Esophagus squamous epithelium (tissue), 5 donors: ENCODE results near the gene ANP32D. TPM values are rescaled to one million over a fixed set of nuclear protein-coding genes. Genes with fewer than 3 reads are reported as not detected.
A peak's percentile ranks its signal among the peaks of the same experiment; 100 is the strongest.
"Not testable (repeated sequence)": the region's sequence is repeated elsewhere in the genome, so short reads cannot be mapped to it uniquely, and the experiment has no call there.

Experiments
- DNase-seq: peaks from one replicate; lab custom pipeline; 2025; lab: John Stamatoyannopoulos, UW
- H3K27ac ChIP-seq, 4 donors: fragments of 200-600 bp; sonication (generic); one replicate each; pipeline ENCODE4 v1.5.1; 2016 to 2019; ENCODE audit warnings: mild to moderate bottlenecking in 1 of 4
- H3K27me3 ChIP-seq, 4 donors: fragments of 200-600 bp; sonication (generic); 1 replicate in 3 of 4; 2 replicates in 1 of 4; pipeline versions ENCODE4 v1.5.1 to v1.6.0; 2017 to 2021; ENCODE audit warnings: antibody characterized with exemption in 1 of 4
- H3K36me3 ChIP-seq, 3 donors: fragments of 200-600 bp; sonication (generic); one replicate each; pipeline ENCODE4 v1.5.1; 2016 to 2019
- H3K4me1 ChIP-seq, 3 donors: fragments of 200-600 bp; sonication (generic); one replicate each; pipeline ENCODE4 v1.5.1; 2017 to 2019
- H3K4me3 ChIP-seq, 4 donors: fragments of 200-600 bp; sonication (generic); 1 replicate in 3 of 4; 2 replicates in 1 of 4; pipeline ENCODE4 v1.5.1; 2016 to 2019; ENCODE audit warnings: mild to moderate bottlenecking in 2 of 4, moderate library complexity in 1 of 4
- H3K9me3 ChIP-seq, 3 donors: fragments of 200-600 bp; sonication (generic); one replicate each; pipeline ENCODE4 v1.5.1; 2016 to 2019
- POLR2A ChIP-seq, 4 donors: fragments of 450-650 bp; IDR thresholded peaks; one replicate each; pipeline ENCODE4 v1.6.1; 2017; ENCODE audit warnings: antibody characterized with exemption in 4 of 4, mild to moderate bottlenecking in 4 of 4, moderate library complexity in 3 of 4
- WGBS, 2 donors: methylation state at CpG; one replicate each; pipeline ENCODE4 v1.1.5; 2018; 5-methylcytosine and 5-hydroxymethylcytosine counted together
- intact Hi-C: fragments of 100-400 bp; cut with DNase I; formaldehyde crosslinking; loops from one replicate; pipeline ENCODE4 v1.15.0; 2022
- total RNA-seq, 4 donors: library from RNA; depleted of rRNA; stranded (reverse); fragments of >200 nt; gene quantifications; one replicate each; pipeline ENCODE4 v1.1.0, GENCODE V29; 2016
- TF ChIP-seq, protein P1 (sequence below), 6 experiments: fragments of 450-650 bp in 4 of 6; fragments of 200-600 bp in 2 of 6; sonication (generic) in 2 of 6; IDR thresholded peaks; one replicate each; pipeline ENCODE4 v1.5.1; 2016 to 2019; ENCODE audit warnings: antibody characterized with exemption in 6 of 6, mild to moderate bottlenecking in 4 of 6, moderate library complexity in 4 of 6
- donor health status: DM: yes; HTN: yes; CAD: no.

Gene ANP32D
- total RNA-seq, 4 donors from 2014 or later, result not detected

DNA sequence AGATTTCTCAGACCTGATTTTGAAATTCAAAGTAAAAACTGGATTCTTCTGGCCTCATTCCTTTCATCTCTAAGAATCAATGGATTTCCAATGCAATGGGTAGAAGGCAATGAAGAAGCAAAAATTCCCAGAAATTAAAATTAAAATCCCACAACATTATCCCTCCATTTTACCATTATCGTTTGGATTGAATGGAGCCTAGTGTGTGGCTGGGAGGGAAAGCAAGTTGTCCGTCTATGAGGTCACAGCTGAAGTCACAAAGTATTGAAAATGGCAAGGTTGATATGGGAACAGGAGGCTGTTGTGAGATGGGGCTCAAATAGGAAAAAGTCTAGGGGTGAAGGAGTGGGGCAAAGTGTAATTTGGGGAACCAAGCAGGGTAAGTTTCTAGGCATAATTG lies 9.8 kb downstream of the ANP32D start, which contains the start of gene C12orf54:
Gene C12orf54, plus strand, starts transcription at position 301 of the 400 bp plus-strand sequence. CDS start 799 bp downstream, outside the sequence.
- intact Hi-C loops, result no loop called here

DNA sequence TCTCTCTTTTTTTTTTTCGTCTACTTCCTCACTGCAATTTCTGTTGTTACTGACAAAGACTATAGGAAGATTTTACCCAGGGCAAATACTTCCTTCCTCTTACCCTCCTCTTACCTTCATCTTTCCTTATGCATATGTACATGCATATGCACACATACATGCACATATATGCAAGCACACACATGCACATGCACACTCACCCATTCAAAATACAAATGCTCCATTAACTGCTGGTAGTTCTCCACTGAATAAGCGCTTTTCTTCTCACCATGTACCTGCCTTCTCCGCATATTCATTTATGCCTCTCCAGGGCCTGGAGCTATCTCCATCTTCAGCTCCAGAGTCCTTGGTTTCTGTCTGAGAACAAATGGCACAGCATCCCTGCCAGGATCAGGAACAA lies 10.6 kb downstream of the ANP32D start:
- Histone ChIP-seq H3K4me1 (peaks cover 0 to 29% (median 13%) of the 10 kb centered on the region in 3 donors), H3K36me3 (no peaks in the 10 kb centered on the region), H3K9me3 (no peaks in the 10 kb centered on the region), H3K27ac (no peak overlapping the region), H3K27me3 (no peaks in the 10 kb centered on the region), H3K4me3 (no peak overlapping the region)
- TF ChIP-seq, protein P1, sequence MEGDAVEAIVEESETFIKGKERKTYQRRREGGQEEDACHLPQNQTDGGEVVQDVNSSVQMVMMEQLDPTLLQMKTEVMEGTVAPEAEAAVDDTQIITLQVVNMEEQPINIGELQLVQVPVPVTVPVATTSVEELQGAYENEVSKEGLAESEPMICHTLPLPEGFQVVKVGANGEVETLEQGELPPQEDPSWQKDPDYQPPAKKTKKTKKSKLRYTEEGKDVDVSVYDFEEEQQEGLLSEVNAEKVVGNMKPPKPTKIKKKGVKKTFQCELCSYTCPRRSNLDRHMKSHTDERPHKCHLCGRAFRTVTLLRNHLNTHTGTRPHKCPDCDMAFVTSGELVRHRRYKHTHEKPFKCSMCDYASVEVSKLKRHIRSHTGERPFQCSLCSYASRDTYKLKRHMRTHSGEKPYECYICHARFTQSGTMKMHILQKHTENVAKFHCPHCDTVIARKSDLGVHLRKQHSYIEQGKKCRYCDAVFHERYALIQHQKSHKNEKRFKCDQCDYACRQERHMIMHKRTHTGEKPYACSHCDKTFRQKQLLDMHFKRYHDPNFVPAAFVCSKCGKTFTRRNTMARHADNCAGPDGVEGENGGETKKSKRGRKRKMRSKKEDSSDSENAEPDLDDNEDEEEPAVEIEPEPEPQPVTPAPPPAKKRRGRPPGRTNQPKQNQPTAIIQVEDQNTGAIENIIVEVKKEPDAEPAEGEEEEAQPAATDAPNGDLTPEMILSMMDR (IDR thresholded peaks at IDR 0.05), result no peak
- no peak for TF ChIP-seq POLR2A (IDR thresholded peaks at IDR 0.05)
- DNase-seq, result no peak
- 91 to 93% methylated on average over 3 of the region's 3 CpGs for WGBS, 2 donors
- intact Hi-C loops, result no loop called here

More for the DNA sequence above, 9.8 kb downstream of the ANP32D start, which contains the start of gene C12orf54:
- Histone ChIP-seq H3K27me3 (no peaks in the 10 kb centered on the region), H3K27ac (no peak within 1 kb of the TSS), H3K4me3 (no peak within 1 kb of the TSS), H3K36me3 (no peaks in the 10 kb centered on the region), H3K4me1 (peaks cover 0 to 22% (median 6%) of the 10 kb centered on the region in 3 donors), H3K9me3 (no peaks in the 10 kb centered on the region)
- TF ChIP-seq POLR2A (IDR thresholded peaks at IDR 0.05), result no peak
- TF ChIP-seq, protein P1 (IDR thresholded peaks at IDR 0.05), result no peak
- DNase-seq, result no peak
- WGBS, 2 donors, result 75 to 91% methylated on average over 2 of the region's 2 CpGs

DNA sequence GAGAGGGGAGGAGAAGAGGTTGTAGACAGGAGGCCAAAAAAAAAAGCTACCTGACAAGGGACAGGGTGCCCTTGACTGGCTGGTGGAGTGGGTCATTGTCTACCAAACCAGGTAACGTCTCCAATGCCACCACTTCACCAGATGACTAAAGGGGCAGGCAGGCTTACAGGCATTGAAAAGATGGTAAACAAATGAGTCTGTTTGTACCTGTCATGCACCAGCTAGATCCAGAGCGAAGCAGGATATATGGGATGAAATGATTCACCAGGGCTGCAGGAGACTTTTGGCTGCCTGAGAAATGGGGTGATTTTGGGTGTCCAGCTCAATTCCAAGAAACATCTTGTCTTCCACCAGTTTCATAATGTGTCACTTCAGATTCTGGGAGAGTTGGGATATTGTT lies 13.9 kb downstream of the ANP32D start:
- no peaks in the 10 kb centered on the region for H3K36me3 ChIP-seq
- H3K4me1 ChIP-seq, result peaks cover 0 to 53% (median 21%) of the 10 kb centered on the region in 3 donors
- H3K27ac ChIP-seq, result peak overlapping the region; percentile 72 to 84 (median 80)
- DNase-seq, result no peak
- no peak overlapping the region for H3K4me3 ChIP-seq
- no peaks in the 10 kb centered on the region for H3K9me3 ChIP-seq
- WGBS, 2 donors, result 35 to 47% methylated on average over 2 of the region's 2 CpGs
- H3K27me3 ChIP-seq, result no peaks in the 10 kb centered on the region
- TF ChIP-seq, protein P1 (IDR thresholded peaks at IDR 0.05), result no peak
- TF ChIP-seq POLR2A (IDR thresholded peaks at IDR 0.05), result no peak
- intact Hi-C loops, result no loop called here

DNA sequence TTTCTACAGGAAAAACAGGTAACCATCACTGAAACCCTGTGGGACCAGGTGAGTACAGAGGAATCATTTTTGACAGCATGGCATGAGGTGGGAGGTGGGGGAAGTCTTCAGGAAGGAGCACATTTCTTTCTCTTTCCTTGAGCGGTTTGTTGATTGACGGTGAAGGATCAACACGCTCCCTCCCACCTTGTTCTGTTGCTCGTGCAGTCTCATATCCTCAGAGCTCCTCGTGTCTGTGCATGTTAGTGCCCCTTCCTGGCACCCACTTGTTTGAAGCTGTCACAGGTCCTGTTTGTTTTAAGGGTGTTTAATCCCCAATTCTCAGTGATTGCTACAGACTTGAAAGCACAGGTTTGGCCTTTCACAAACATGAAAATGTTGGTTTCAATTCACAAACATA lies 14.3 kb downstream of the ANP32D start:
- Histone ChIP-seq H3K9me3 (no peaks in the 10 kb centered on the region), H3K27me3 (no peaks in the 10 kb centered on the region), H3K36me3 (no peaks in the 10 kb centered on the region), H3K27ac (peak overlapping the region; percentile 72 to 84 (median 80)), H3K4me3 (no peak overlapping the region), H3K4me1 (peaks cover 0 to 53% (median 21%) of the 10 kb centered on the region in 3 donors)
- TF ChIP-seq, protein P1 (IDR thresholded peaks at IDR 0.05), result no peak
- no peak for TF ChIP-seq POLR2A (IDR thresholded peaks at IDR 0.05)
- 38 to 40% methylated on average over 5 of the region's 5 CpGs for WGBS, 2 donors
- no peak for DNase-seq
- intact Hi-C loops, result no loop called here

DNA sequence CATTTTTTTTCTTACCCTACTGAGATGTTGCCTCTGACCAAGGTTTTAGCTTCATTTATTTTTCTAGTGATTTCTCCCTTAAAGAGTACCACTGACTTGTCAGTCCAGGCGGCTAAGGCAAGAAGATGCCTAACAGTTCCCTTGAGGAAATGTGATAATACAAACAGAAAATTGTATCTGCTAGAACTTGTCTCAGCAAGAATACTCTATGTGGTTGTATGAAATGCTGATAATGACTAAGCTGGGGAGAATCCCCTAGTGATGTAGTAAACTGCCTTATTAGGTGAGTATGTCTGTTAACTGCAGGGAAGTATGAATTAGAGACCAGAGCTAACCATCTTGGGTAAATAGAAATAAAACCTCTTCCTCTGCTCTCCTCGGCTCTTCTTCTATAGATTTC lies 16.7 kb downstream of the ANP32D start:
- H3K27ac ChIP-seq, result peak overlapping the region; percentile 45 to 84 (median 78)
- intact Hi-C loops, result no loop called here

DNA sequence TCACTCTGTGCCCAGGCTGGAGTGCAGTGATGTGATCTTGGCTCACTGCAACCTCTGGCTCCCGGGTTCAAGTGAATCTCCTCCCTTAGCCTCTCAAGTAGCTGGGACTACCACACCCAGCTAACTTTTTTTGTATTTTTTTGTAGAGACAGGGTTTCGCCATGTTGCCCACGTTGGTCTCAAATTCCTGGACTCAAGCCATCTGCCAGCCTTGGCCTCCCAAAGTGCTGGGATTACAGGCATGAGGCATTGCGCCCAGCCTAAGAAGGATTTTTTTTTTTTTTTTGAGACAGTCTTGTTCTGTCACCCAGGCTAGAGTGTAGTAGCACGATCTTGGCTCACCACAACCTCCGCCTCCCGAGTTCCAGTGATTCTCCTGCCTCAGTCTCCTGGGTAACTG lies 17.1 kb downstream of the ANP32D start:
- H3K27me3 ChIP-seq, H3K36me3 ChIP-seq, intact Hi-C loops, DNase-seq, H3K4me3 ChIP-seq, H3K9me3 ChIP-seq: not testable (repeated sequence)
- peak overlapping the region; percentile 45 to 84 (median 78) for H3K27ac ChIP-seq
- WGBS, 2 donors, result 38 to 67% methylated on average over 5 to 6 of the region's 7 CpGs
- peaks cover 0 to 53% (median 21%) of the 10 kb centered on the region in 3 donors for H3K4me1 ChIP-seq

More for the DNA sequence above, 16.7 kb downstream of the ANP32D start:
- DNase-seq, result no peak
- Histone ChIP-seq H3K27me3 (no peaks in the 10 kb centered on the region), H3K4me3 (no peak overlapping the region), H3K36me3 (no peaks in the 10 kb centered on the region), H3K9me3 (no peaks in the 10 kb centered on the region), H3K4me1 (peaks cover 0 to 53% (median 21%) of the 10 kb centered on the region in 3 donors)
- TF ChIP-seq, protein P1 (IDR thresholded peaks at IDR 0.05), result no peak
- WGBS, 2 donors, result 20 to 34% methylated on average over 2 of the region's 2 CpGs

DNA sequence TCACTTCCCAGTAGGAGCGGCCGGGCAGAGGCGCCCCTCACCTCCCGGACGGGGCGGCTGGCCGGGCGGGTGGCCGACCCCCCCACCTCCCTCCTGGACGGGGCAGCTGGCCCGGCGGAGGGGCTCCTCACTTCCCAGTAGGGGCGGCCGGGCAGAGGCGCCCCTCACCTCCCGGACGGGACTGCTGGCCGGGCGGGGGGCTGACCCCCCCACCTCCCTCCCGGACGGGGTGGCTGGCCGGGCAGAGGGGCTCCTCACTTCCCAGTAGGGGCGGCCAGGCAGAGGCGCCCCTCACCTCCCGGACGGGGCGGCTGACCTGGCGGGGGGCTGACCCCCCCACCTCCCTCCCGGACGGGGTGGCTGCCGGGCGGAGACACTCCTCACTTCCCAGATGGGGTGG lies 27.9 kb downstream of the ANP32D start:
- intact Hi-C loops, DNase-seq, H3K9me3 ChIP-seq, H3K27me3 ChIP-seq, H3K27ac ChIP-seq, H3K4me1 ChIP-seq, H3K4me3 ChIP-seq, H3K36me3 ChIP-seq: not testable (repeated sequence)
- WGBS, 2 donors, result no CpG with 5 or more reads among the region's 32 CpGs

DNA sequence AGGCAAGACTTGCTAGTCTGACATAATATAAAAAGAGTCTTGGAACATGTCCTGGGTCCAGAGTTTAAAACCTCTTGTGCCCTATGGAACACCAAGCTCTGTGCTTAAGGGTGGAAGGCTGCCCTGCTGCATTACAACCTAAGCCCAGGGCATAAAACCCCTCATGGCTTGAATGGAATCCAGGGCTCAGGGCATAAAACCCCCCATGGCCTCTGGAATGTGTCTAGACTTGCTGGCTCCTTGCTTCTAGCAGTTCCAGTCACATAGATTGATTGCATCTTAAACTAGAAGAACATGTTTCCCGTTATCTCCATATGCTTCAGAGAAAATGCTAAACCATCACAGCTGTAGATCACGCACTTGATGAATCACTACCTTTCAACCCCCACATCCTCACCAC lies 34.5 kb downstream of the ANP32D start:
- H3K27me3 ChIP-seq, H3K4me1 ChIP-seq, H3K36me3 ChIP-seq, H3K9me3 ChIP-seq, H3K27ac ChIP-seq, DNase-seq, intact Hi-C loops, H3K4me3 ChIP-seq: not testable (repeated sequence)
- 25 to 36% methylated on average over 2 of the region's 2 CpGs for WGBS, 2 donors
